Measurements from ENCODE around the gene WDR44.

WDR44 gene

GRCh38 chrX:118368398-118368797, 22.5 kb downstream of the WDR44 start:
- no peak overlapping the region for H3K4me2 ChIP-seq (ENCODE audit: low read depth, low read length)
- H2AFZ ChIP-seq (ENCODE audit: low read length): no peak overlapping the region
- TF ChIP-seq CTCF (IDR thresholded peaks at IDR 0.05; ENCODE audit: low read length): no peak
- TF ChIP-seq EZH2phosphoT487 (IDR thresholded peaks at IDR 0.05; ENCODE audit: low read length): no peak
- no peak for TF ChIP-seq EZH2 (optimal IDR thresholded peaks at IDR 0.05; ENCODE audit: low read depth, low read length)
- H3K4me3 ChIP-seq (ENCODE audit: low read length): no peak overlapping the region
- H3K9me3 ChIP-seq (replicated peaks; ENCODE audit: insufficient read depth, low read length): no peaks in the 10 kb centered on the region
- no peaks in the 10 kb centered on the region for H3K27me3 ChIP-seq (replicated peaks; ENCODE audit: insufficient read depth, low read length)
- no peak for DNase-seq
- no peak overlapping the region for H3K27ac ChIP-seq (ENCODE audit: low read length)
- no peaks in the 10 kb centered on the region for H4K20me1 ChIP-seq (ENCODE audit: insufficient read depth, low read length)
- no peaks in the 10 kb centered on the region for H3K79me2 ChIP-seq (ENCODE audit: low read length)
- no peaks in the 10 kb centered on the region for H3K4me1 ChIP-seq (ENCODE audit: low read length)
- no peaks in the 10 kb centered on the region for H3K36me3 ChIP-seq (replicated peaks; ENCODE audit: insufficient read depth, low read length)
- no peak overlapping the region for H3K9ac ChIP-seq (ENCODE audit: low read length)
- H3F3A ChIP-seq (ENCODE audit: insufficient read depth, low read length): no peaks in the 10 kb centered on the region
- no peaks in the 10 kb centered on the region for H3K9me2 ChIP-seq (replicated peaks; ENCODE audit: insufficient read depth, low read length)

- no peak overlapping the region for H3K4me3 ChIP-seq (ENCODE audit: low read length)
- H3K9me2 ChIP-seq (replicated peaks; ENCODE audit: insufficient read depth, low read length): no peaks in the 10 kb centered on the region
- no peak for DNase-seq
- H3K9ac ChIP-seq (ENCODE audit: low read length): no peak overlapping the region
- H3K27ac ChIP-seq (ENCODE audit: low read length): no peak overlapping the region
- no peaks in the 10 kb centered on the region for H3K4me1 ChIP-seq (ENCODE audit: low read length)
- no peaks in the 10 kb centered on the region for H4K20me1 ChIP-seq (ENCODE audit: insufficient read depth, low read length)
- H3K27me3 ChIP-seq (replicated peaks; ENCODE audit: insufficient read depth, low read length): no peaks in the 10 kb centered on the region
- no peaks in the 10 kb centered on the region for H3K79me2 ChIP-seq (ENCODE audit: low read length)
- no peak overlapping the region for H2AFZ ChIP-seq (ENCODE audit: low read length)
- H3F3A ChIP-seq (ENCODE audit: insufficient read depth, low read length): no peaks in the 10 kb centered on the region
- no peaks in the 10 kb centered on the region for H3K36me3 ChIP-seq (replicated peaks; ENCODE audit: insufficient read depth, low read length)
- H3K4me2 ChIP-seq (ENCODE audit: low read depth, low read length): no peak overlapping the region
- TF ChIP-seq CTCF (IDR thresholded peaks at IDR 0.05; ENCODE audit: low read length) (no peak), EZH2 (optimal IDR thresholded peaks at IDR 0.05; ENCODE audit: low read depth, low read length) (no peak), EZH2phosphoT487 (IDR thresholded peaks at IDR 0.05; ENCODE audit: low read length) (no peak)
- no peaks in the 10 kb centered on the region for H3K9me3 ChIP-seq (replicated peaks; ENCODE audit: insufficient read depth, low read length)
Measured at GRCh38 chrX:118370921-118371624, 25.2 kb downstream of the WDR44 start.

- Histone ChIP-seq H3K4me1 (ENCODE audit: low read length) (no peaks in the 10 kb centered on the region), H3K4me3 (ENCODE audit: low read length) (no peak overlapping the region), H3K36me3 (replicated peaks; ENCODE audit: insufficient read depth, low read length) (no peaks in the 10 kb centered on the region), H3K9ac (ENCODE audit: low read length) (no peak overlapping the region), H4K20me1 (ENCODE audit: insufficient read depth, low read length) (no peaks in the 10 kb centered on the region), H3F3A (ENCODE audit: insufficient read depth, low read length) (no peaks in the 10 kb centered on the region), H3K27me3 (replicated peaks; ENCODE audit: insufficient read depth, low read length) (no peaks in the 10 kb centered on the region), H3K9me2 (replicated peaks; ENCODE audit: insufficient read depth, low read length) (no peaks in the 10 kb centered on the region), H3K79me2 (ENCODE audit: low read length) (no peaks in the 10 kb centered on the region), H2AFZ (ENCODE audit: low read length) (no peak overlapping the region), H3K27ac (ENCODE audit: low read length) (no peak overlapping the region), H3K4me2 (ENCODE audit: low read depth, low read length) (no peak overlapping the region), H3K9me3 (replicated peaks; ENCODE audit: insufficient read depth, low read length) (no peaks in the 10 kb centered on the region)
- no peak for TF ChIP-seq CTCF (IDR thresholded peaks at IDR 0.05; ENCODE audit: low read length)
- TF ChIP-seq EZH2 (optimal IDR thresholded peaks at IDR 0.05; ENCODE audit: low read depth, low read length): no peak
- no peak for TF ChIP-seq EZH2phosphoT487 (IDR thresholded peaks at IDR 0.05; ENCODE audit: low read length)
- DNase-seq: no peak
Measured at GRCh38 chrX:118373538-118373937, 27.6 kb downstream of the WDR44 start.
